HEK293 (cell line): Measurements from ENCODE around the gene TAF10.

Experiments used
- CTCF ChIA-PET: fragments of 350-600 bp; formaldehyde crosslinking; extraction: SDS; loops from one replicate; lab custom pipeline; 2021; ENCODE audit warnings: antibody characterized with exemption; lab: Yijun Ruan, JAX
- POLR2A ChIA-PET: fragments of 300-600 bp; formaldehyde crosslinking; extraction: SDS; loops from one replicate; lab custom pipeline; 2020; ENCODE audit warnings: antibody characterized with exemption, inconsistent platforms; lab: Yijun Ruan, JAX
- H3K27ac ChIP-seq: fragments of 200-500 bp; sonication (Bioruptor generic); 2 replicates; pipeline ENCODE4 v1.5.1; 2014; ENCODE audit warnings: low read depth, low read length, control low read depth, inconsistent platforms; ENCODE audit errors: extremely low read depth
- H3K36me3 ChIP-seq, 2 experiments: fragments of 200-500 bp in 1 of 2; sonication (Bioruptor generic) in 1 of 2; 1 replicate in 1 of 2; 2 replicates in 1 of 2; pipeline ENCODE4 v1.5.1; 2014 to 2017; ENCODE audit warnings: inconsistent platforms in 2 of 2, low read length in 2 of 2; ENCODE audit not compliant: control insufficient read depth in 2 of 2, insufficient read depth in 1 of 2
- H3K4me1 ChIP-seq: fragments of 200-500 bp; sonication (Bioruptor generic); 2 replicates; pipeline ENCODE4 v1.5.1; 2014; ENCODE audit warnings: mild to moderate bottlenecking, low read length, inconsistent platforms; ENCODE audit not compliant: control insufficient read depth, insufficient read depth
- H3K4me3 ChIP-seq: 2 replicates; pipeline ENCODE4 v1.5.1; 2011; ENCODE audit warnings: low read depth, mild to moderate bottlenecking, control low read depth, low read length, moderate library complexity
- H3K9me3 ChIP-seq: fragments of 200-500 bp; sonication (Bioruptor generic); 2 replicates; pipeline ENCODE4 v1.5.1; 2014; ENCODE audit warnings: low read depth, low read length, inconsistent platforms; ENCODE audit not compliant: control insufficient read depth, insufficient read depth
- AEBP2 ChIP-seq: fragments of 450-650 bp; formaldehyde crosslinking; IDR thresholded peaks from 2 replicates; pipeline ENCODE4 v1.5.1; 2016; ENCODE audit warnings: missing biosample characterization, missing genetic modification characterization, borderline replicate concordance
- GLIS2 ChIP-seq: fragments of 450-650 bp; formaldehyde crosslinking; IDR thresholded peaks from 2 replicates; pipeline ENCODE4 v1.5.1; 2016; ENCODE audit warnings: missing biosample characterization, missing genetic modification characterization
- KLF16 ChIP-seq: fragments of 450-650 bp; formaldehyde crosslinking; IDR thresholded peaks from 2 replicates; pipeline ENCODE4 v1.5.1; 2017; ENCODE audit warnings: missing biosample characterization, missing genetic modification characterization
- OVOL3 ChIP-seq: fragments of 450-650 bp; formaldehyde crosslinking; IDR thresholded peaks from 2 replicates; pipeline ENCODE4 v1.5.1; 2016; ENCODE audit warnings: missing biosample characterization, missing genetic modification characterization
- PRDM10 ChIP-seq: fragments of 450-650 bp; formaldehyde crosslinking; IDR thresholded peaks from 2 replicates; pipeline ENCODE4 v1.5.1; 2016; ENCODE audit warnings: missing biosample characterization, missing genetic modification characterization
- SP3 ChIP-seq: fragments of 450-650 bp; formaldehyde crosslinking; IDR thresholded peaks from 2 replicates; pipeline ENCODE4 v1.5.1; 2016; ENCODE audit warnings: missing biosample characterization, missing genetic modification characterization
- ZBTB49 ChIP-seq: fragments of 450-650 bp; formaldehyde crosslinking; IDR thresholded peaks from 2 replicates; pipeline ENCODE4 v1.5.1; 2016; ENCODE audit warnings: missing biosample characterization, missing genetic modification characterization, low read depth
- ZEB2 ChIP-seq: fragments of 450-650 bp; formaldehyde crosslinking; IDR thresholded peaks from 2 replicates; pipeline ENCODE4 v1.5.1; 2016; ENCODE audit warnings: missing biosample characterization, missing genetic modification characterization
- ZNF169 ChIP-seq: fragments of 450-650 bp; formaldehyde crosslinking; IDR thresholded peaks from 2 replicates; pipeline ENCODE4 v1.5.1; 2016; ENCODE audit warnings: missing biosample characterization, missing genetic modification characterization
- ZNF2 ChIP-seq: fragments of 450-650 bp; formaldehyde crosslinking; IDR thresholded peaks from 2 replicates; pipeline ENCODE4 v1.5.1; 2016; ENCODE audit warnings: missing biosample characterization, missing genetic modification characterization
- ZNF202 ChIP-seq: fragments of 450-650 bp; formaldehyde crosslinking; IDR thresholded peaks from 2 replicates; pipeline ENCODE4 v1.5.1; 2016; ENCODE audit warnings: missing biosample characterization, missing genetic modification characterization, borderline replicate concordance
- ZNF513 ChIP-seq: fragments of 450-650 bp; IDR thresholded peaks from 2 replicates; pipeline ENCODE4 v1.5.1; 2018; ENCODE audit warnings: missing biosample characterization, missing genetic modification characterization
- ZNF549 ChIP-seq: fragments of 450-650 bp; IDR thresholded peaks from 2 replicates; pipeline ENCODE4 v1.5.1; 2018; ENCODE audit warnings: missing biosample characterization, missing genetic modification characterization, mild to moderate bottlenecking, inconsistent platforms, moderate library complexity
- ZNF596 ChIP-seq: fragments of 450-650 bp; IDR thresholded peaks from 2 replicates; pipeline ENCODE4 v1.5.0; 2018; ENCODE audit warnings: missing biosample characterization, mild to moderate bottlenecking, missing genetic modification characterization, moderate library complexity
- ZNF658 ChIP-seq: fragments of 450-650 bp; formaldehyde crosslinking; IDR thresholded peaks from 2 replicates; pipeline ENCODE4; 2016; ENCODE audit warnings: missing biosample characterization, missing genetic modification characterization
- ZNF664 ChIP-seq: fragments of 450-650 bp; formaldehyde crosslinking; IDR thresholded peaks from 2 replicates; pipeline ENCODE4 v1.5.1; 2016; ENCODE audit warnings: missing biosample characterization, missing genetic modification characterization
- ZNF701 ChIP-seq: fragments of 450-650 bp; formaldehyde crosslinking; IDR thresholded peaks from 2 replicates; pipeline ENCODE4 v1.5.1; 2016; ENCODE audit warnings: missing biosample characterization, missing genetic modification characterization
- ZSCAN4 ChIP-seq: fragments of 450-650 bp; formaldehyde crosslinking; IDR thresholded peaks from 2 replicates; pipeline ENCODE4 v1.5.1; 2017; ENCODE audit warnings: missing biosample characterization, missing genetic modification characterization

TAF10 gene

GRCh38 chr11:6587360-6587953 lies 24.6 kb downstream of the TAF10 start (continued):
- TF ChIP-seq ZNF513 (tag by site-specific recombination) (no peak), ZNF549 (tag by site-specific recombination) (no peak), AEBP2 (tag by site-specific recombination) (no peak)

- CTCF ChIA-PET, result interaction anchor here (0.8 kb wide), 1 partner anchor 208 kb away, joined by 3 read pairs; no protein-coding TSS in a partner anchor
- H3K4me1 ChIP-seq, result no peaks in the 10 kb centered on the region
- peaks cover 0 to 10% of the 10 kb centered on the region in 2 experiments; a peak in 2 of 3 replicates for H3K36me3 ChIP-seq
- TF ChIP-seq ZNF2 (tag by site-specific recombination), result no peak
- TF ChIP-seq PRDM10 (tag by site-specific recombination), result no peak
- no peak for TF ChIP-seq SP3 (tag by site-specific recombination)
- no peak for TF ChIP-seq ZNF169 (tag by site-specific recombination)
- no peak for TF ChIP-seq ZBTB49 (tag by site-specific recombination)
- no peak for TF ChIP-seq KLF16 (tag by site-specific recombination)
- TF ChIP-seq ZNF664 (tag by site-specific recombination), result no peak
- no peak for TF ChIP-seq GLIS2 (tag by site-specific recombination)
- no peak for TF ChIP-seq ZSCAN4 (tag by site-specific recombination)
- TF ChIP-seq ZNF202 (tag by site-specific recombination), result no peak
- TF ChIP-seq ZNF596 (tag by site-specific recombination), result no peak
- TF ChIP-seq OVOL3 (tag by site-specific recombination), result no peak
- TF ChIP-seq ZEB2 (tag by site-specific recombination), result no peak
- no peak for TF ChIP-seq ZNF658 (tag by site-specific recombination)
- TF ChIP-seq ZNF701 (tag by site-specific recombination), result no peak
- no peak overlapping the region for H3K4me3 ChIP-seq
- H3K9me3 ChIP-seq, result no peaks in the 10 kb centered on the region
- no peak overlapping the region for H3K27ac ChIP-seq
- POLR2A ChIA-PET, result no interaction called here
Measured at GRCh38 chr11:6586434-6587359, 25.3 kb downstream of the TAF10 start.
